BJ (cell line): ENCODE data around the gene OTOP3. TPM values are rescaled to one million over a fixed set of nuclear protein-coding genes. Genes with fewer than 3 reads are reported as not detected.

Source experiments
- CTCF ChIA-PET: fragments of 350-600 bp; formaldehyde crosslinking; extraction: SDS; loops from one replicate; lab custom pipeline; 2021; ENCODE audit warnings: antibody characterized with exemption, inconsistent platforms; lab: Yijun Ruan, JAX
- POLR2A ChIA-PET: fragments of 300-600 bp; sonication (Branson Sonifier 250); formaldehyde crosslinking; extraction: SDS; loops from one replicate; lab custom pipeline; 2021; ENCODE audit warnings: antibody characterized with exemption; lab: Charles Lee
- DNase-seq: peaks from one replicate; pipeline ENCODE4 v3.0.0-alpha.2; 2011; ENCODE audit warnings: low read depth
- H3K27me3 ChIP-seq: 2 replicates; pipeline ENCODE4 v1.6.0; 2011; ENCODE audit warnings: low read length; ENCODE audit not compliant: control insufficient read depth, insufficient read depth
- H3K36me3 ChIP-seq: 2 replicates; pipeline ENCODE4 v1.5.1; 2011; ENCODE audit warnings: low read length; ENCODE audit not compliant: control insufficient read depth, insufficient read depth
- H3K4me3 ChIP-seq: 2 replicates; pipeline ENCODE4 v1.5.1; 2011; ENCODE audit warnings: low read depth, mild to moderate bottlenecking, control low read depth, low read length
- polyA minus RNA-seq: library from RNA; depleted of rRNA, polyadenylated mRNA; stranded (reverse); fragments of >200 nt; gene quantifications from 2 replicates; pipeline ENCODE4 v1.2.3, GENCODE V29; 2011; rRNA and poly(A)+ RNA removed
- polyA plus RNA-seq: library from polyadenylated mRNA; depleted of rRNA; stranded (reverse); fragments of >200 nt; gene quantifications from 2 replicates; pipeline ENCODE4 v1.2.3, GENCODE V29; 2011; rRNA removed
- TF ChIP-seq, protein P1 (sequence below): IDR thresholded peaks from 2 replicates; pipeline ENCODE4 v1.5.1; 2011; ENCODE audit warnings: low read depth, mild to moderate bottlenecking, control low read depth, inconsistent platforms, low read length, moderate library complexity; ENCODE audit not compliant: insufficient read depth

Gene OTOP3
- polyA plus RNA-seq (not detected in 2 replicates), polyA minus RNA-seq (not detected in 2 replicates)

DNA sequence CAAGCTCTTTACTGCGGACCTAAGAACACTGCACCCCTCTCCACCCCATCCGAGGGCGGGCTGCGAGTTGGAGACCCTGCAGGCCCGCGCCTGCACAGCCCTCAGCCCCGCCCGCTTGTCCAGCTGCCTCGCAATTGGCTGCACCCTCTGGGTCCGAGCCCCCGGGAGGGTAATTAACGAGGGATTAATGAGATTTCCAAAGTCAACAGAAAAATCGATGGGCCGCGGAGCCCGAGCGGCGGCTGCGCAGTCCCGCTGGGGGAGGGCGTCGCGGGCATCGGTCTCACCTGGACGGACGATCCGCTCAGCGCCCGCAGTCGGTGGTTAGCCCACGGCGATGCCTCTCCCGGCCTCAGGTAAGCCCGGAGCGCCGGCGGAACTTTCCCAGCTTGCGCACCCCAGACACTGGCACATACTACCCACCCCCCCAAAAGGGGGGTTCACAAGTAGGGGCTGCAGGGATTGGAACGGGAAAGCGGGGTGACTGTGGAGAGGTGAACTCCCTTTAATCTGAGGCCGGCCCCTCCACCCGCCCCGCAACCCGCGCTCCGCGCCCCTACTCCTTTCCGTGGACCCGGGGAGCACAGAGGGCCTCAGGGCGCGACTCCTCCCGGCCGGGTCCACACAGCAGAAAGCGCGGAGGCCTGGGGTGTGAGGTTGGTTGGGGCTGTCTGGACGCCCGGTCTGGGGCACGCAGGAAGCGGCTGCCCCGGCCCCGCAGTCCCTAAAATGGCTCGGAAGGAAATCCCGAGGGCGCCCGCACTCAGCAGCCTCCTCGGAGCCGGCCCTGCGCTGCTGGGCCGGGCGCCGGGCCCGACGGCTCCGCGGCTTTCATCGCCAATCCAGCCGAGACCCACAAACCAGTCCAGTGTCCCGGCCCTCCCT is at the start of gene OTOP3:
Gene OTOP3, plus strand, starts transcription at position 314 of the 885 bp plus-strand sequence. Its CDS starts 24 bp downstream, at position 338.
- TF ChIP-seq, protein P1, sequence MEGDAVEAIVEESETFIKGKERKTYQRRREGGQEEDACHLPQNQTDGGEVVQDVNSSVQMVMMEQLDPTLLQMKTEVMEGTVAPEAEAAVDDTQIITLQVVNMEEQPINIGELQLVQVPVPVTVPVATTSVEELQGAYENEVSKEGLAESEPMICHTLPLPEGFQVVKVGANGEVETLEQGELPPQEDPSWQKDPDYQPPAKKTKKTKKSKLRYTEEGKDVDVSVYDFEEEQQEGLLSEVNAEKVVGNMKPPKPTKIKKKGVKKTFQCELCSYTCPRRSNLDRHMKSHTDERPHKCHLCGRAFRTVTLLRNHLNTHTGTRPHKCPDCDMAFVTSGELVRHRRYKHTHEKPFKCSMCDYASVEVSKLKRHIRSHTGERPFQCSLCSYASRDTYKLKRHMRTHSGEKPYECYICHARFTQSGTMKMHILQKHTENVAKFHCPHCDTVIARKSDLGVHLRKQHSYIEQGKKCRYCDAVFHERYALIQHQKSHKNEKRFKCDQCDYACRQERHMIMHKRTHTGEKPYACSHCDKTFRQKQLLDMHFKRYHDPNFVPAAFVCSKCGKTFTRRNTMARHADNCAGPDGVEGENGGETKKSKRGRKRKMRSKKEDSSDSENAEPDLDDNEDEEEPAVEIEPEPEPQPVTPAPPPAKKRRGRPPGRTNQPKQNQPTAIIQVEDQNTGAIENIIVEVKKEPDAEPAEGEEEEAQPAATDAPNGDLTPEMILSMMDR = no peak
- DNase-seq = no peak
- POLR2A ChIA-PET = no interaction called here
- H3K4me3 ChIP-seq = no peak within 1 kb of the TSS
- CTCF ChIA-PET = interaction anchor here (2.9 to 3.9 kb wide), 2 partner anchors 11 to 22 kb away, joined by 12 to 21 read pairs; partner anchors contain the start of gene OTOP2
- no peaks in the 10 kb centered on the region for H3K36me3 ChIP-seq
- peaks cover 49% of the 10 kb centered on the region for H3K27me3 ChIP-seq

DNA sequence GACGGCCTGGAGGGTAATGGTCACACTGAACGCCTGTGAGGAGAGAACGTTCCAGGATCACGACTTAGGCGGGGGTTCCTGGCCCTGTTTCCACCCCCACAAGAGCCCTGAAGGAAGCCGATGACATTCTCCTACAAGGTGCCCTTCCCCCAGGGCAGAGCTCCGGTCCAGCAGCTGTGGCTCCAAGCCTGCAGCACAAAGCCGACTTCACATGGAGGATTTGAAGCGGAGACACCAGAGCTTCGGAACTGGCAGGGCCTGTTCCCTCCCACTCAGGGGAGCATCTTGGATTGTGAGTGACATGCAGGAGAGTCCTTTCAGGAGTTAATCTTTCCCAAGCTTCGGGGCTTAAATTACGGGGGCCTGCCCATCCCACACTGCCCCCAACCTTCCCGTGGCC is 47.2 kb upstream of the OTOP3 start:
- Histone ChIP-seq H3K4me3 (no peak overlapping the region), H3K27me3 (peaks cover 33% of the 10 kb centered on the region), H3K36me3 (no peaks in the 10 kb centered on the region)
- CTCF ChIA-PET = interaction anchor here (1.5 kb wide), 1 partner anchor 13 kb away, joined by 4 read pairs; no protein-coding TSS in a partner anchor
- no peak for DNase-seq
- TF ChIP-seq, protein P1 = no peak
- POLR2A ChIA-PET = no interaction called here

DNA sequence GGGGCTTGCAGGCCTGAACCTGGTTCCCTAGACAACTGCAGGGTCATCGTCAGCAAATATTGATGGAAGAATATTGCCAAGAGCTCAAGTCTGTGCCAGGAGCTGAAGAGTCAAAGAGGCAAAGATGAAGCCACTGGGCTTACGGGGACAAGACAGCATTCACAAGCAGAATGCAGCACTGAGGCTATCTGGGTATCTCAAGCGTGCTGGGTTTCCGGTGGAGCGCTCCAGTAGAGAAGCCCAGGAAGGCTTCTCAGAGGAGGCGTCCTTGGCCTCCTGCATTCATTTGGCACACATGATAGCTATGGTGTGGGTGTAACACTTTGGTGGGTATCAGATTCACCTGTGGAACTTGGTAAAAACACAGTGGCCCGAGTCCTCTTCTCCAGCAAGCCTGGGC is 45.1 kb upstream of the OTOP3 start:
- POLR2A ChIA-PET = no interaction called here
- H3K36me3 ChIP-seq = no peaks in the 10 kb centered on the region
- TF ChIP-seq, protein P1 = no peak
- CTCF ChIA-PET = interaction anchor here (0.7 to 1.1 kb wide), 3 partner anchors 13 to 29 kb away, joined by 3 read pairs; no protein-coding TSS in a partner anchor
- DNase-seq = no peak
- peaks cover 38% of the 10 kb centered on the region for H3K27me3 ChIP-seq
- no peak overlapping the region for H3K4me3 ChIP-seq

GRCh38 chr17:74892013-74892841 is 43.5 kb upstream of the OTOP3 start:
- ChIA-PET CTCF (interaction anchor here (0.9 to 1.5 kb wide), 2 partner anchors 12 to 14 kb away, joined by 3 to 5 read pairs; no protein-coding TSS in a partner anchor), POLR2A (no interaction called here)
- Histone ChIP-seq H3K27me3 (peaks cover 43% of the 10 kb centered on the region), H3K4me3 (no peak overlapping the region), H3K36me3 (no peaks in the 10 kb centered on the region)
- TF ChIP-seq, protein P1 = no peak
- DNase-seq = no peak
